Cardiac muscle cell (in vitro differentiated cells and primary cell): ENCODE data around the gene LRIT2. TPM values are rescaled to one million over a fixed set of nuclear protein-coding genes. Genes with fewer than 3 reads are reported as not detected.
"Not testable (repeated sequence)": the region's sequence is repeated elsewhere in the genome, so short reads cannot be mapped to it uniquely, and the experiment has no call there.

Experiments
- DNase-seq, 2 donors: peaks; one replicate each; pipeline versions ENCODE4 v3.0.0 to v3.0.0-alpha.2; 2010 to 2017; ENCODE audit warnings: low read depth in 1 of 2, low spot score in 1 of 2
- H3K27ac ChIP-seq: fragments of 200-600 bp; sonication (generic); 2 replicates; pipeline ENCODE4 v1.5.1; 2016
- H3K27me3 ChIP-seq: fragments of 200-600 bp; sonication (generic); 2 replicates; pipeline ENCODE4 v1.6.0; 2016; ENCODE audit warnings: control low read depth
- H3K36me3 ChIP-seq: fragments of 200-600 bp; sonication (generic); 2 replicates; pipeline ENCODE4 v1.5.1; 2016; ENCODE audit warnings: control low read depth
- H3K4me1 ChIP-seq: fragments of 200-600 bp; sonication (generic); 2 replicates; pipeline ENCODE4 v1.8.1; 2017; ENCODE audit warnings: low read depth, mild to moderate bottlenecking, mixed run types
- H3K4me3 ChIP-seq: fragments of 200-600 bp; sonication (generic); 2 replicates; pipeline ENCODE4 v1.5.1; 2016; ENCODE audit warnings: mild to moderate bottlenecking
- H3K9me3 ChIP-seq: fragments of 200-600 bp; sonication (generic); 2 replicates; pipeline ENCODE4 v1.5.1; 2017; ENCODE audit warnings: low read depth, mild to moderate bottlenecking, control low read depth
- polyA plus RNA-seq: library from polyadenylated mRNA; unstranded; fragments of >200 nt; fragmentation: Nextera tagmentation; extraction: Ambion mirVana; gene quantifications from 2 replicates; pipeline ENCODE4 v1.2.1, GENCODE V29; 2016
- total RNA-seq: library from RNA; depleted of rRNA; stranded (reverse); fragments of >200 nt; gene quantifications from 2 replicates; pipeline ENCODE4 v1.2.3, GENCODE V29; 2016
- TF ChIP-seq, protein P1 (sequence below): IDR thresholded peaks from 2 replicates; pipeline ENCODE4 v1.5.1; 2012; ENCODE audit warnings: low read depth, mild to moderate bottlenecking, low read length

Gene LRIT2
- total and polyA plus RNA-seq, 2 experiments from 2014 or later: not detected

GRCh38 chr10:84175436-84175835 is 49.9 kb downstream of the LRIT2 start:
- Histone ChIP-seq H3K27me3 (no peaks in the 10 kb centered on the region), H3K27ac (no peak overlapping the region), H3K4me1 (no peaks in the 10 kb centered on the region), H3K9me3 (no peaks in the 10 kb centered on the region), H3K36me3 (no peaks in the 10 kb centered on the region), H3K4me3 (no peak overlapping the region)
- TF ChIP-seq, protein P1, sequence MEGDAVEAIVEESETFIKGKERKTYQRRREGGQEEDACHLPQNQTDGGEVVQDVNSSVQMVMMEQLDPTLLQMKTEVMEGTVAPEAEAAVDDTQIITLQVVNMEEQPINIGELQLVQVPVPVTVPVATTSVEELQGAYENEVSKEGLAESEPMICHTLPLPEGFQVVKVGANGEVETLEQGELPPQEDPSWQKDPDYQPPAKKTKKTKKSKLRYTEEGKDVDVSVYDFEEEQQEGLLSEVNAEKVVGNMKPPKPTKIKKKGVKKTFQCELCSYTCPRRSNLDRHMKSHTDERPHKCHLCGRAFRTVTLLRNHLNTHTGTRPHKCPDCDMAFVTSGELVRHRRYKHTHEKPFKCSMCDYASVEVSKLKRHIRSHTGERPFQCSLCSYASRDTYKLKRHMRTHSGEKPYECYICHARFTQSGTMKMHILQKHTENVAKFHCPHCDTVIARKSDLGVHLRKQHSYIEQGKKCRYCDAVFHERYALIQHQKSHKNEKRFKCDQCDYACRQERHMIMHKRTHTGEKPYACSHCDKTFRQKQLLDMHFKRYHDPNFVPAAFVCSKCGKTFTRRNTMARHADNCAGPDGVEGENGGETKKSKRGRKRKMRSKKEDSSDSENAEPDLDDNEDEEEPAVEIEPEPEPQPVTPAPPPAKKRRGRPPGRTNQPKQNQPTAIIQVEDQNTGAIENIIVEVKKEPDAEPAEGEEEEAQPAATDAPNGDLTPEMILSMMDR: no peak
- no peak for DNase-seq

DNA sequence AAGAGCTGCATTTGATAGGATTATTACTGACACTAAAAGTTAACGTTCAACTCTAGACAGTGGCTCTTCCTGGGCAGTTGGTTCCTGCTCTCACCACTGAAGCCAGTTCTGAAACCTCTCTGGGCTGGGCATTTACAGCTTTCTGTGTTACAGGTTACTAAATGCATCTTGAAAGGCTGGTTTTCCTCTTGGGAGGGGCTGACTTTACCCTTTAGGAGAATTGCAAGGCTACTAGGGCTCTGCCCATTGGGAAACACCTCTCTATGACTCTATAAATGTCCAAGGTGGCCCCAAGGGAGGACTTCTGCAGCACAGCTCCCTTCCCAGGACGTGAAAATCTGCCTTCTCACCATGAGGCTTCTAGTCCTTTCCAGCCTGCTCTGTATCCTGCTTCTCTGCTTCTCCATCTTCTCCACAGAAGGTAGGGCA is 51.8 kb downstream of the LRIT2 start, which contains the start of gene GPR15LG:
Gene GPR15LG, plus strand, starts transcription at position 301 of the 429 bp plus-strand sequence. Its CDS starts 51 bp downstream, at position 352.
- H3K27me3 ChIP-seq: no peaks in the 10 kb centered on the region
- H3K4me3 ChIP-seq: no peak within 1 kb of the TSS
- H3K4me1 ChIP-seq: no peaks in the 10 kb centered on the region
- no peaks in the 10 kb centered on the region for H3K36me3 ChIP-seq
- no peak within 1 kb of the TSS for H3K27ac ChIP-seq
- TF ChIP-seq, protein P1: no peak
- DNase-seq: no peak
- H3K9me3 ChIP-seq: no peaks in the 10 kb centered on the region

- no peak overlapping the region for H3K27ac ChIP-seq
- no peaks in the 10 kb centered on the region for H3K27me3 ChIP-seq
- no peaks in the 10 kb centered on the region for H3K9me3 ChIP-seq
- TF ChIP-seq, protein P1: no peak
- H3K4me3 ChIP-seq: no peak overlapping the region
- no peak for DNase-seq
- no peaks in the 10 kb centered on the region for H3K36me3 ChIP-seq
- H3K4me1 ChIP-seq: no peaks in the 10 kb centered on the region
Observed at GRCh38 chr10:84172467-84173356, 52.6 kb downstream of the LRIT2 start.

DNA sequence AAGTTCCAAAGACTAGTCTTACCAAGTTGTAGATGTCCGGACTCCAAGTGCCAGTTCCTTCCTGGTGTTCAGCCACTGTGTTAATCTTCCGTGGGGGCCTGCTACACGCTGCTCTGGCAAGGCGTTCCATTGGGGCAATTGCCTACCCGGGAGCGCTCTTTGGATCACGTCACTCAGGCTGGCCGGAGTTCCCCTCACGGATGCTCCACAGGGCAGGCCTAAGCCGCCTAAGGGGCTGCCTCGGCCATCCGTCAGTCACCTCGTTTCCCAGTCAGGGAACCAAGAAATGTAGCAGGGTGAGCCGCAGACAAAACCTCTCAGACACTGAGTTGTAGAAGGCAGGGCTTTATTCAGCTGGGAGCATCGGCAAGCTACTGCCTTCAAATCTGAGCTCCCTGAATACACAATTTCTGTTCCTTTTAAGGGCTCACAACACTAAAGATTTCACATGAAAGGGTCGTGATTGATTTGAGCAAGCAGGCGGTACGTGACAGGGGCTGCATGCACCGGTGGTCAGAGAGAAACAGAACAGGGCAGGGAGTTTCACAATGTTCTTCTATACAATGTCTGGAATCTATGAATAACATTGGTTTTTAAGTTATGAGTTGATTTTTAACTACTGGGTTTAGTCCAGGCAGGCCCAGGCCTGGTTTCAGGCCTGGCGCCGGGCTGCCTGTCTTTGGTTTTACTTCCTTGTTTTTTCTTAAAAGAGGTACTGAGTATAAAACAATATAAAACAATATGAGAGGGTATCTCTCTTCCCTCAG is 53.5 kb downstream of the LRIT2 start:
- H3K4me3 ChIP-seq, DNase-seq, H3K4me1 ChIP-seq, H3K27me3 ChIP-seq, H3K9me3 ChIP-seq, H3K36me3 ChIP-seq, H3K27ac ChIP-seq: not testable (repeated sequence)

DNA sequence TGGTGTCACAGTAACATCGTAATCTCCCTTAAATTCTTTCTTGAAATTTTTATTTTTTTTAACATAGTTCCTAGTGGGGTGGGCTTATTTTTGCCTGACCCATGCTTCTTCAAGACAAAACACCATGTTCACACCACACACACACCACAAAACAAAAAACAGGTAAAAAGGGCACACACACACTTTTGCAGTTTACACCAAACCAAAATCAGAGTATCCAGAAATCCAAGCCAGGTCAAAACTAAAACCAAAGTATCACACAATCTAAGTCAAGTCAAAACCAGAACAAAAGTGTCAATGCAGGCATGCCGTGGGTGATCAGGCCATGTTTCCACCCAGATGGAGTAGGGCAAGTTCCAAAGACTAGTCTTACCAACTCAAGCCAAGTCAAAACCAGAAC is 54.1 kb downstream of the LRIT2 start:
- not testable (repeated sequence) for H3K4me1 ChIP-seq, H3K27ac ChIP-seq, H3K9me3 ChIP-seq, DNase-seq, H3K36me3 ChIP-seq, H3K4me3 ChIP-seq, H3K27me3 ChIP-seq

Other genes starting within 250 kb of the LRIT2 start
- 213 and 332 TPM in 2 replicates for gene GHITM, start 86.0 kb downstream of the LRIT2 start, total RNA-seq
- gene GHITM, start 86.0 kb downstream of the LRIT2 start, polyA plus RNA-seq: 298 and 409 TPM in 2 replicates
- not detected in 2 replicates for gene GPR15LG, start 51.7 kb downstream of the LRIT2 start, total RNA-seq
- gene GPR15LG, start 51.7 kb downstream of the LRIT2 start, polyA plus RNA-seq: not detected in 2 replicates
- gene CDHR1, start 31.0 kb downstream of the LRIT2 start, total RNA-seq: 0.12 and 0.18 TPM in 2 replicates
- 0.59 and 0.72 TPM in 2 replicates for gene CDHR1, start 31.0 kb downstream of the LRIT2 start, polyA plus RNA-seq
- gene LRIT1, start 16.0 kb upstream of the LRIT2 start, total RNA-seq: not detected in 2 replicates
- gene LRIT1, start 16.0 kb upstream of the LRIT2 start, polyA plus RNA-seq: not detected in 2 replicates
- not detected in 2 replicates for gene RGR, start 19.5 kb upstream of the LRIT2 start, total RNA-seq
- not detected in 2 replicates for gene RGR, start 19.5 kb upstream of the LRIT2 start, polyA plus RNA-seq
- gene CCSER2, start 103.0 kb upstream of the LRIT2 start, total RNA-seq: 17.7 and 22.5 TPM in 2 replicates
- gene CCSER2, start 103.0 kb upstream of the LRIT2 start, polyA plus RNA-seq: 32.9 and 34.7 TPM in 2 replicates